ENCODE data around the gene DDX55.
A peak's percentile ranks its signal among the peaks of the same experiment; 100 is the strongest.
"Not testable (repeated sequence)": the region's sequence is repeated elsewhere in the genome, so short reads cannot be mapped to it uniquely, and the experiment has no call there.

Gene DDX55

DNA sequence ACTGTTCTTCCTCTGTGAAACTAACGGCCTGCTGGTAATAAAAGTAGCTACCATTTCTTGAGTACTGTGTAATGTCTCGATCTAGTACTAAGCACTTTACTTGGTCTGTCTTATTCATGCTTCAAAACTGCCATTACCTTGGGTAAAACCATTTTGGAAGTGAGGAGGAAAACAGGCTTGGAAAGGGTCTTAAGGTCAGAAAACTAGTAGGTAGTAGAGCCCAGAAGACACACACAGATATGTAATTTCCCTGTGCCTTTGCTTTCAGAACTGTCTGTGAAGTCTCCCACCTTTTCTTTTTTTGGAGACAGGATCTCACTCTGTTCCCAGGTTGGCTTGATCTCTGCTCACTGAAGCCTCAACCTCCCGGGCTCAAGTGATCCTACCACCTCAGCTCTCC lies 3.4 kb upstream of the DDX55 start:
- TF ChIP-seq, protein P1, sequence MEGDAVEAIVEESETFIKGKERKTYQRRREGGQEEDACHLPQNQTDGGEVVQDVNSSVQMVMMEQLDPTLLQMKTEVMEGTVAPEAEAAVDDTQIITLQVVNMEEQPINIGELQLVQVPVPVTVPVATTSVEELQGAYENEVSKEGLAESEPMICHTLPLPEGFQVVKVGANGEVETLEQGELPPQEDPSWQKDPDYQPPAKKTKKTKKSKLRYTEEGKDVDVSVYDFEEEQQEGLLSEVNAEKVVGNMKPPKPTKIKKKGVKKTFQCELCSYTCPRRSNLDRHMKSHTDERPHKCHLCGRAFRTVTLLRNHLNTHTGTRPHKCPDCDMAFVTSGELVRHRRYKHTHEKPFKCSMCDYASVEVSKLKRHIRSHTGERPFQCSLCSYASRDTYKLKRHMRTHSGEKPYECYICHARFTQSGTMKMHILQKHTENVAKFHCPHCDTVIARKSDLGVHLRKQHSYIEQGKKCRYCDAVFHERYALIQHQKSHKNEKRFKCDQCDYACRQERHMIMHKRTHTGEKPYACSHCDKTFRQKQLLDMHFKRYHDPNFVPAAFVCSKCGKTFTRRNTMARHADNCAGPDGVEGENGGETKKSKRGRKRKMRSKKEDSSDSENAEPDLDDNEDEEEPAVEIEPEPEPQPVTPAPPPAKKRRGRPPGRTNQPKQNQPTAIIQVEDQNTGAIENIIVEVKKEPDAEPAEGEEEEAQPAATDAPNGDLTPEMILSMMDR (IDR thresholded peaks at IDR 0.05; ENCODE audit: borderline replicate concordance, control extremely low read depth, extremely low read depth, insufficient read depth, missing control alignments), result no peak
- in situ Hi-C loops (cut with MboI; ENCODE audit: low sequenced_read_pairs, unreplicated experiment), result loop anchor here (10.0 kb wide), 1 partner anchor 334 kb away; no protein-coding TSS in a partner anchor
- no peak for DNase-seq (ENCODE audit: low spot score)

DNA sequence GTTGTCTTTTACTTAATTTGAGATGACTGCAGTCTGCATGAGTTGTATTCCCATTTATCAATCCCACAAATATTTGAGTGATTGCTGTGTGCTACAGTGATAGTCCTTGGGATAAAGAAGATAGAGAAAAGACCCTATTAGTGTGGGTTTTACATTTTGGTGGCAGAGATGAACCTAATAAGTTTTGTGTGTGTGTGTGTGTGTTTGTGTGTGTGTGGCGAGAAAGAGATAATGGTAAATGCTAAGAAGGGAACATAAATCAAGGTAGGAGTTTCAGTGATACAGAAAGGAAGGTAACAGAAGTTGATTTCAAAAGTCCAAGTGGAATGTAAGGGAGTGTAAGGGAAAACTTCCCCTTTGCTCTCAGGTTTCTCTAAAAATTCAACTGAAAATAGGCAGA lies 2.6 kb upstream of the DDX55 start:
- TF ChIP-seq, protein P1 (IDR thresholded peaks at IDR 0.05; ENCODE audit: borderline replicate concordance, control extremely low read depth, extremely low read depth, insufficient read depth, missing control alignments), result no peak
- in situ Hi-C loops (cut with MboI; ENCODE audit: low sequenced_read_pairs, unreplicated experiment), result loop anchor here (10.0 kb wide), 1 partner anchor 335 kb away; no protein-coding TSS in a partner anchor
- DNase-seq (ENCODE audit: low spot score), result no peak

DNA sequence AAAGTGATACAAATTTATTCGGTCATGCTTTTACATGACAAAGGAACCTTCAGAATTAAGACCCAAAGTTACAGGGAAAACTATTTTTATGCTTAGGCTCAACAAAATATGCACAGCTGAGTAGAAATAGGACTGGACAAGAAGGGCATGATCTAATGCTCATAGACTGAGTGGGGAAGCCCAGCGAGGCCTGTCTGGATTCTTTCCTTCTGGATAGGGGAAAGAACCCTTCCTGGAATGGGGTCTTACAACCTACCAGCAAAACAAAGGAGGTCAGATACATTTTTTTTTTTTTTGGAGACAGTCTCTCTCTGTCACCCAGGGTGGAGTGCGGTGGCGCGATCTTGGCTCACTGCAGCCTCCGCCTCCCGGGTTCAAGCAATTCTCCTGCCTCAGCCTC lies 2.2 kb upstream of the DDX55 start:
- TF ChIP-seq, protein P1 (IDR thresholded peaks at IDR 0.05; ENCODE audit: borderline replicate concordance, control extremely low read depth, extremely low read depth, insufficient read depth, missing control alignments), result no peak
- in situ Hi-C loops (cut with MboI; ENCODE audit: low sequenced_read_pairs, unreplicated experiment), result loop anchor here (10.0 kb wide), 1 partner anchor 335 kb away; no protein-coding TSS in a partner anchor

DNA sequence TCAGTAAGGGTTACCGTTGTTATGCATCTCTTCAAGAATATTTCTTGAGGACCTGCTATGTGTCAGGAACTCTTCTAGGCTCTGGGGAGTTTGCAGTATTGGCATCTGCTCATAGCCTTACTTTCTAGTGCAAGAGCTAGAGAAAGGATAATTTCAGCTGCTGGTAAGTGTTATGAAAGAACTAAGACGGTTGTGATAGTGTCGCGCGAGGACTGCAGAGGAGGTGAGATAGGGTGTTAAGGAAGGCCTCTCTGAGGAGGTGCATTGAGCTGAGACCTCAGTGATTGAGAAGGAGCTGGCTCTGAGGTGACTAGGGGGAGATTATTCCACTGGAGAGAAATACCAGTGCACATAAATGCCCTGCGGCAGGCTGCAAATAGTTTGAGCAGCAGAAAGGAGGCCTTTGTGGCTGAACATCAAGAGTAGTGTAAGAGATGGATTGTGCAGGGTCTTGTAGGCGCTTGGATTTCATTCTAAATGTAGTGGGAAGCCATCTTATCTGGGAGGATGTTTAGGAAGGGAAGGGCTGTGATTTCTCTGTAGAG lies 824 bp downstream of the DDX55 start:
- DNase-seq (ENCODE audit: low spot score), result peak; percentile 40
- TF ChIP-seq, protein P1 (IDR thresholded peaks at IDR 0.05; ENCODE audit: borderline replicate concordance, control extremely low read depth, extremely low read depth, insufficient read depth, missing control alignments), result no peak
- in situ Hi-C loops (cut with MboI; ENCODE audit: low sequenced_read_pairs, unreplicated experiment), result no loop called here

More for the DNA sequence above, 2.2 kb upstream of the DDX55 start:
- DNase-seq (ENCODE audit: low spot score), result no peak

DNA sequence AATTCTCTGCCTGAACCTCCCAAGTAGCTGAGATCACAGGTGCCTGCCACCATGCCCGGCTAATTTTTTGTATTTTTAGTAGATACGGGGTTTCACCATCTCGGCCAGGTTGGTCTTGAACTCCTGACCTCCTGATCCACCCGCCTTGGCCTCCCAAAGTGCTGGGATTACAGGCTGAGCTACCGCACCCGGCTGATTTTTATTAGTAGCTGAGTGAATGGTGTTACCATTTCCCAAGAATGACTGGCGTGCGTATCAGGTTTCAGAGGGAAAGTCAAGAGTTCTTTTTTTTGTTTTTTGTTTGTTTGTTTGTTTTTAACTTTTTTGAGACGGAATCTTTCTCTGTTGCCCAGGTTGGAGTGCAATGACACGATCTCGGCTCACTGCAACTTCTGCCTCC lies 1.6 kb downstream of the DDX55 start:
- in situ Hi-C loops (cut with MboI; ENCODE audit: low sequenced_read_pairs, unreplicated experiment); DNase-seq (ENCODE audit: low spot score): not testable (repeated sequence)

DNA sequence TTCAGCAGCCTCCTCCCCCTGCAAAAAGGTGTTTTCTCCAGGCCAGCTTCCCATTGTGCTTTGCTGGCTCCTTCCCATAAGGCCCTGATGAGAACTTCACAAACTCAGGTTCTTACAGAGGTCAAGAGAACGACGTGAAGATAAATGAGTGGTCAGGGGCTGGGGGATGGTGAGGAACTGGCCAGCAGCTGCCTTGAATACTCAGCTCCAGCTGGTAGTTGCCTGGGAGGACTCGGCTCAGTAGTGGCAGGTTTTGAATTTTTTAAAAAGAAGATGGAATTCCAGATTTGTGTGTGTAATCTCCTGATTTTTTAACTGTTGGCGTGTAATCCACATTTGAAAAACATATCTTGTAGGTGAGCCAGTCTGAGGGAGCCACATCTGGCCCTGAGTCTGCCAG lies 5.9 kb downstream of the DDX55 start:
- no peak for DNase-seq (ENCODE audit: low spot score)
- in situ Hi-C loops (cut with MboI; ENCODE audit: low sequenced_read_pairs, unreplicated experiment), result no loop called here
- TF ChIP-seq, protein P1 (IDR thresholded peaks at IDR 0.05; ENCODE audit: borderline replicate concordance, control extremely low read depth, extremely low read depth, insufficient read depth, missing control alignments), result no peak

DNA sequence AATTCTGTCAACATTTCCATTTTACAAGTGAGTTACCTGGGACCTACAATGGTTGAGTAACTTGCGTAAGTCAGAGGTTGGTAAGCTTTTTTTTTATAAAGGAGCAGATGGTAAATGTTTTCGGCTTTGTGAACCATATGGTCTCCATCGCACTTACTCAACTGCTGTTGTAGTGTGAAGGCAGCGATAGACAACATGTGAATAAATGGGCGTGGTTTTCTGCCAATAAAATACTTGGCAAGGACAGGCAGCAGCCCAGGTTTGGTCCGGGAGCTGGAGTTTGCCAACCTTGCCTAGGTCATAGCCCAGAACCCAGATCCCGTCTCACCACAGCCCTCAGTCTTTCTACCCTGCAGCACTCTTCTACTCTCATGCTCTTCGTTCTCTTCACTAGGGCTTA lies 6.3 kb downstream of the DDX55 start:
- in situ Hi-C loops (cut with MboI; ENCODE audit: low sequenced_read_pairs, unreplicated experiment), result no loop called here
- no peak for DNase-seq (ENCODE audit: low spot score)
- TF ChIP-seq, protein P1 (IDR thresholded peaks at IDR 0.05; ENCODE audit: borderline replicate concordance, control extremely low read depth, extremely low read depth, insufficient read depth, missing control alignments), result no peak

All from GM13976 (cell line).